Panc1 (cell line): ENCODE results near the gene USP24. TPM values are rescaled to one million over a fixed set of nuclear protein-coding genes. Genes with fewer than 3 reads are reported as not detected.

Experiments
- ATAC-seq: fragments of 200-7000 bp; cut with Tn5 transposase; 2 replicates; pipeline ENCODE4 v1.9.1; 2020; ENCODE audit warnings: mild to moderate bottlenecking, moderate library complexity
- BruUV-seq: library from RNA; stranded (reverse); fragments of 400-500 nt; replicated peaks from 2 replicates; lab custom pipeline; 2021; lab: Mats Ljungman, UMichigan
- CTCF ChIA-PET: fragments of 300-600 bp; sonication (Branson Sonifier 250); formaldehyde crosslinking; loops from one replicate; lab custom pipeline; 2022; ENCODE audit warnings: antibody characterized with exemption; lab: Charles Lee
- POLR2A ChIA-PET: fragments of 300-600 bp; sonication (Branson Sonifier 250); formaldehyde crosslinking; loops from one replicate; lab custom pipeline; 2022; ENCODE audit warnings: antibody characterized with exemption; lab: Charles Lee
- DNase-seq: peaks from one replicate; pipeline ENCODE4 v3.0.0-alpha.2; 2010; ENCODE audit warnings: low read depth, low spot score
- H3K27ac ChIP-seq: 2 replicates; pipeline ENCODE4 v1.5.1; 2011; ENCODE audit warnings: mild to moderate bottlenecking, low read length, inconsistent platforms
- H3K27me3 ChIP-seq: fragments of 200-500 bp; sonication (Bioruptor generic); 2 replicates; pipeline ENCODE4 v1.6.0; 2014; ENCODE audit warnings: low read length, inconsistent platforms; ENCODE audit not compliant: control insufficient read depth, insufficient read depth
- H3K36me3 ChIP-seq: fragments of 200-500 bp; sonication (Bioruptor generic); 2 replicates; pipeline ENCODE4 v1.5.1; 2014; ENCODE audit warnings: inconsistent platforms, mild to moderate bottlenecking, low read length, moderate library complexity; ENCODE audit not compliant: control insufficient read depth, insufficient read depth
- H3K4me1 ChIP-seq: 2 replicates; pipeline ENCODE4 v1.5.1; 2011; ENCODE audit warnings: inconsistent platforms, mild to moderate bottlenecking, low read length, moderate library complexity; ENCODE audit not compliant: control insufficient read depth, insufficient read depth
- H3K4me3 ChIP-seq, 2 experiments: 2 replicates each; pipeline ENCODE4 v1.5.1; 2011 to 2012; ENCODE audit warnings: low read depth in 2 of 2, low read length in 2 of 2, mild to moderate bottlenecking in 2 of 2, inconsistent platforms in 1 of 2, moderate library complexity in 1 of 2
- H3K9me3 ChIP-seq: fragments of 200-500 bp; sonication (Bioruptor generic); 2 replicates; pipeline ENCODE4 v1.5.1; 2014; ENCODE audit warnings: low read depth, mild to moderate bottlenecking, inconsistent platforms, low read length, moderate library complexity; ENCODE audit not compliant: control insufficient read depth, insufficient read depth
- CTCF ChIP-seq: fragments of 450-650 bp; IDR thresholded peaks from 2 replicates; pipeline ENCODE4 v1.5.1; 2017; ENCODE audit warnings: mild to moderate bottlenecking
- POLR2AphosphoS5 ChIP-seq: IDR thresholded peaks from 2 replicates; pipeline ENCODE4 v1.6.1; 2012; ENCODE audit warnings: mild to moderate bottlenecking, low read depth, low read length, moderate library complexity
- REST ChIP-seq, 2 experiments: IDR thresholded peaks; 2 replicates each; pipeline ENCODE4 v1.6.1; 2011 to 2012; ENCODE audit warnings: low read depth in 2 of 2, control low read depth in 1 of 2, low read length in 1 of 2, mild to moderate bottlenecking in 1 of 2, moderate library complexity in 1 of 2; ENCODE audit not compliant: insufficient read depth in 1 of 2
- SIN3A ChIP-seq: IDR thresholded peaks from 2 replicates; pipeline ENCODE4 v1.6.1; 2012; ENCODE audit warnings: low read depth, mild to moderate bottlenecking, low read length, moderate library complexity, borderline replicate concordance; ENCODE audit not compliant: insufficient read depth
- TCF7L2 ChIP-seq: IDR thresholded peaks from 2 replicates; pipeline ENCODE4 v1.6.1; 2011; ENCODE audit warnings: mild to moderate bottlenecking, low read depth, low read length, inconsistent platforms
- in situ Hi-C: cut with HindIII; loops from 2 replicates; pipeline ENCODE4 v1.10.0; 2016; ENCODE audit warnings: low sequenced_read_pairs, low pct_unique_long_range_greater_than_20kb
- intact Hi-C: fragments of 100-400 bp; cut with micrococcal nuclease; formaldehyde crosslinking; loops from one replicate; pipeline ENCODE4 v1.10.0; 2022; ENCODE audit not compliant: unreplicated experiment
- total RNA-seq: library from RNA; stranded (reverse); gene quantifications from one replicate; pipeline ENCODE4 v1.2.1, GENCODE V29; 2021; ENCODE audit not compliant: unreplicated experiment

Gene USP24
- total RNA-seq, 1 experiment from 2014 or later: 52.2 TPM

GRCh38 chr1:55147524-55147923 lies 67.6 kb downstream of the USP24 start:
- ChIA-PET POLR2A (no interaction called here), CTCF (no interaction called here)
- H3K4me3 ChIP-seq: no peak overlapping the region
- DNase-seq: no peak
- ATAC-seq: no peak
- intact Hi-C loops: no loop called here
- no peaks in the 10 kb centered on the region for H3K27me3 ChIP-seq
- H3K27ac ChIP-seq: no peak overlapping the region
- no peaks in the 10 kb centered on the region for H3K9me3 ChIP-seq
- in situ Hi-C loops: no loop called here
- BruUV-seq: no TSS peak
- TF ChIP-seq TCF7L2: no peak
- TF ChIP-seq REST (IDR thresholded peaks at IDR 0.05; ENCODE audit: insufficient read depth in 1 of 2, low read depth in 2 of 2, low read length in 1 of 2): no peak
- TF ChIP-seq POLR2AphosphoS5: no peak
- TF ChIP-seq CTCF: no peak
- TF ChIP-seq SIN3A: no peak
- peaks cover 74% of the 10 kb centered on the region for H3K36me3 ChIP-seq
- H3K4me1 ChIP-seq: no peaks in the 10 kb centered on the region

- Histone ChIP-seq H3K27ac (no peak overlapping the region), H3K4me3 (no peak overlapping the region), H3K27me3 (no peaks in the 10 kb centered on the region), H3K4me1 (no peaks in the 10 kb centered on the region), H3K9me3 (no peaks in the 10 kb centered on the region), H3K36me3 (peaks cover 75% of the 10 kb centered on the region)
- no peak for TF ChIP-seq SIN3A
- TF ChIP-seq POLR2AphosphoS5: no peak
- TF ChIP-seq CTCF: no peak
- TF ChIP-seq REST (IDR thresholded peaks at IDR 0.05; ENCODE audit: insufficient read depth in 1 of 2, low read depth in 2 of 2, low read length in 1 of 2): no peak
- POLR2A ChIA-PET: no interaction called here
- no TSS peak for BruUV-seq
- no peak for DNase-seq
- intact Hi-C loops (no loop called here), in situ Hi-C loops (no loop called here)
- CTCF ChIA-PET: no interaction called here
- ATAC-seq: no peak
Observed at GRCh38 chr1:55146781-55147180, 68.4 kb downstream of the USP24 start.
